ENCODE results near the gene PRM1.

DNA sequence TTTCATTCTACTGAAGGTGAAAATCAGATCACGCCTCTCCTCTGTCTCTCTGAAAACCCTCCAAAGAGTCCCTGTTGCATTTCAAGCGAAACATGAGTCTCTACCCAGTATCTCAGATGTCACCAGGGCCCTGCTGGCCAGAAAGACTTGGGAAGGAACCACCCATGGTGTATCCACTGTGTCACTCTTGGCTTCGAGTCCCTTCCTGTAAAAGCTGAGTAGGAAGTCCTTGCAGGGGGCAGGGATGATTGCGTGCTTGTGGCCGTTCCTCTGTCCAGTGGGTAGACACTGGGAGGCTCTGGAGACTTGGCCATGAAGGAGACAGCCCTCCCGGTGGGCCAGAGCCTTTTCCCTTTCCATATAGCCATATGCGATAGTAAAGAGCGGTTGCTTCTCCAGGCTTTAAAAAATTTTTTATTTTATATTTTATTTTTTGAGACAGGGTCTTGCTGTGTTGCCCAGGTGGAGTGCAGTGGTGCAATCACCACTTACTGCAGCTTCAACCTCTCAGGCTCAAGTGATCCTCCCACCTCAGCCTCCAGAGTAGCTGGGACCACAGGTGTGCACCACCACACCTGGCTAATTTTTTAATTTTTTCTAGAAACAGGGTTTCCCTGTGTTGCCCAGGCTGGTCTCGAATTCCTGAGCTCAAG lies 45.1 kb upstream of the PRM1 start:
- TF ChIP-seq, protein P1, sequence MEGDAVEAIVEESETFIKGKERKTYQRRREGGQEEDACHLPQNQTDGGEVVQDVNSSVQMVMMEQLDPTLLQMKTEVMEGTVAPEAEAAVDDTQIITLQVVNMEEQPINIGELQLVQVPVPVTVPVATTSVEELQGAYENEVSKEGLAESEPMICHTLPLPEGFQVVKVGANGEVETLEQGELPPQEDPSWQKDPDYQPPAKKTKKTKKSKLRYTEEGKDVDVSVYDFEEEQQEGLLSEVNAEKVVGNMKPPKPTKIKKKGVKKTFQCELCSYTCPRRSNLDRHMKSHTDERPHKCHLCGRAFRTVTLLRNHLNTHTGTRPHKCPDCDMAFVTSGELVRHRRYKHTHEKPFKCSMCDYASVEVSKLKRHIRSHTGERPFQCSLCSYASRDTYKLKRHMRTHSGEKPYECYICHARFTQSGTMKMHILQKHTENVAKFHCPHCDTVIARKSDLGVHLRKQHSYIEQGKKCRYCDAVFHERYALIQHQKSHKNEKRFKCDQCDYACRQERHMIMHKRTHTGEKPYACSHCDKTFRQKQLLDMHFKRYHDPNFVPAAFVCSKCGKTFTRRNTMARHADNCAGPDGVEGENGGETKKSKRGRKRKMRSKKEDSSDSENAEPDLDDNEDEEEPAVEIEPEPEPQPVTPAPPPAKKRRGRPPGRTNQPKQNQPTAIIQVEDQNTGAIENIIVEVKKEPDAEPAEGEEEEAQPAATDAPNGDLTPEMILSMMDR (IDR thresholded peaks at IDR 0.05; ENCODE audit: low read depth, low read length), result no peak
- TF ChIP-seq POLR2A (IDR thresholded peaks at IDR 0.05; ENCODE audit: extremely low read depth, insufficient read length) (no peak), MYC (IDR thresholded peaks at IDR 0.05; ENCODE audit: low read depth, low read length) (no peak)
- TF ChIP-seq, protein P2, sequence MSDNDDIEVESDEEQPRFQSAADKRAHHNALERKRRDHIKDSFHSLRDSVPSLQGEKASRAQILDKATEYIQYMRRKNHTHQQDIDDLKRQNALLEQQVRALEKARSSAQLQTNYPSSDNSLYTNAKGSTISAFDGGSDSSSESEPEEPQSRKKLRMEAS (IDR thresholded peaks at IDR 0.05; ENCODE audit: low read depth, low read length), result no peak
